HepG2 (cell line): Measurements from ENCODE around the gene CIAO2B. TPM values are rescaled to one million over a fixed set of nuclear protein-coding genes. Genes with fewer than 3 reads are reported as not detected.

Experiments
- EP300 ChIP-seq, 3 experiments: sonication (generic) in 1 of 3; formaldehyde crosslinking in 1 of 3; IDR thresholded peaks; 2 replicates each; pipeline versions ENCODE4 v1.5.1 to v1.6.1; 2011 to 2020; ENCODE audit warnings: low read depth in 2 of 3, low read length in 2 of 3, borderline replicate concordance in 1 of 3, improper control_type of control experiment in 1 of 3, mild to moderate bottlenecking in 1 of 3, missing genetic modification reagents in 1 of 3, moderate library complexity in 1 of 3
- GPN1 ChIP-seq: sonication (generic); formaldehyde crosslinking; IDR thresholded peaks from 2 replicates; pipeline ENCODE4 v1.5.1; 2020; ENCODE audit warnings: missing genetic modification reagents, borderline replicate concordance
- KDM5B ChIP-seq: sonication (generic); formaldehyde crosslinking; IDR thresholded peaks from 2 replicates; pipeline ENCODE4 v1.4.0; 2020; ENCODE audit warnings: missing genetic modification reagents, mild to moderate bottlenecking, borderline replicate concordance
- MXI1 ChIP-seq: IDR thresholded peaks from 3 replicates; pipeline ENCODE4 v1.6.1; 2012; ENCODE audit warnings: low read depth, low read length, inconsistent platforms, borderline replicate concordance
- NFE2L1 ChIP-seq: sonication (generic); formaldehyde crosslinking; IDR thresholded peaks from 2 replicates; pipeline ENCODE4 v1.4.0; 2020; ENCODE audit warnings: missing genetic modification reagents, mild to moderate bottlenecking, borderline replicate concordance
- NRL ChIP-seq: sonication (generic); formaldehyde crosslinking; IDR thresholded peaks from 2 replicates; pipeline ENCODE4 v1.5.0; 2020; ENCODE audit warnings: missing genetic modification reagents, mild to moderate bottlenecking, moderate library complexity, borderline replicate concordance
- PRDM15 ChIP-seq: sonication (generic); formaldehyde crosslinking; IDR thresholded peaks from 2 replicates; pipeline ENCODE4 v1.4.0; 2020; ENCODE audit warnings: missing genetic modification reagents
- SIX1 ChIP-seq: sonication (generic); formaldehyde crosslinking; IDR thresholded peaks from 2 replicates; pipeline ENCODE4 v1.4.0; 2020; ENCODE audit warnings: missing genetic modification reagents, borderline replicate concordance
- SMAD9 ChIP-seq: sonication (generic); formaldehyde crosslinking; IDR thresholded peaks from 2 replicates; pipeline ENCODE4 v1.5.1; 2020; ENCODE audit warnings: mild to moderate bottlenecking, missing genetic modification reagents
- SP1 ChIP-seq, 2 experiments: fragments of 450-650 bp in 1 of 2; sonication (generic) in 1 of 2; formaldehyde crosslinking in 1 of 2; IDR thresholded peaks; 2 replicates each; pipeline versions ENCODE4 v1.4.0 to v1.6.1; 2016 to 2020; ENCODE audit warnings: missing genetic modification reagents in 1 of 2
- SRSF4 ChIP-seq: fragments of 200-400 bp; formaldehyde crosslinking; IDR thresholded peaks from one replicate; pipeline ENCODE4 v1.6.1; 2018; ENCODE audit warnings: mild to moderate bottlenecking, low read depth, low read length, moderate library complexity; ENCODE audit not compliant: poor library complexity, severe bottlenecking
- ZNF224 ChIP-seq: sonication (generic); formaldehyde crosslinking; IDR thresholded peaks from 2 replicates; pipeline ENCODE4 v1.5.0; 2020; ENCODE audit warnings: mild to moderate bottlenecking, missing genetic modification reagents
- ZNF333 ChIP-seq: sonication (generic); formaldehyde crosslinking; IDR thresholded peaks from 2 replicates; pipeline ENCODE4 v1.4.0; 2020; ENCODE audit warnings: mild to moderate bottlenecking, missing genetic modification reagents, borderline replicate concordance
- ZNF414 ChIP-seq: sonication (generic); formaldehyde crosslinking; IDR thresholded peaks from 2 replicates; pipeline ENCODE4 v1.5.0; 2020; ENCODE audit warnings: missing genetic modification reagents
- polyA plus RNA-seq, 8 experiments: library from polyadenylated mRNA; depleted of rRNA in 3 of 8; stranded (reverse) in 7 of 8; unstranded in 1 of 8; fragments of >200 nt; fragmentation: Illumina TruSeq in 4 of 8; extraction: Trizol in 4 of 8; gene quantifications; 2 replicates each; pipeline versions ENCODE4 v1.2.1 to v1.2.3, GENCODE V29; 2011 to 2016; ENCODE audit warnings: low read depth in 4 of 8, missing spikeins in 1 of 8, mixed read lengths in 1 of 8; ENCODE audit not compliant: insufficient read depth in 1 of 8
- total RNA-seq, 5 experiments: library from RNA; depleted of rRNA; stranded (reverse); fragments of >200 nt; fragmentation: Illumina TruSeq; extraction: Trizol; gene quantifications; 2 replicates each; pipeline ENCODE4 v1.2.3, GENCODE V29; 2016; ENCODE audit warnings: low read depth in 1 of 5
- TF ChIP-seq, protein P1 (sequence below): sonication (generic); formaldehyde crosslinking; IDR thresholded peaks from 2 replicates; pipeline ENCODE4 v1.5.0; 2020; ENCODE audit warnings: mild to moderate bottlenecking, missing genetic modification reagents, borderline replicate concordance

CIAO2B gene
- total and polyA plus RNA-seq, 2 of the 13 experiments (the other 11 are each of a cell fraction or from before 2014, with no cell fraction given) = 157 to 293 TPM

- TF ChIP-seq ZNF414 (CRISPR knock-in tag) = no peak
- TF ChIP-seq SIX1 (CRISPR knock-in tag) = no peak
- peak; percentile 51; the same call in 1 of the 2 replicates for TF ChIP-seq PRDM15 (CRISPR knock-in tag)
- TF ChIP-seq SP1 (IDR thresholded peaks at IDR 0.05) = no peak
- TF ChIP-seq SP1 (CRISPR knock-in tag; IDR thresholded peaks at IDR 0.05) = no peak
- TF ChIP-seq EP300 (IDR thresholded peaks at IDR 0.05; ENCODE audit: low read depth in 2 of 2, low read length in 2 of 2) = no peak
- no peak for TF ChIP-seq EP300 (CRISPR knock-in tag; IDR thresholded peaks at IDR 0.05; ENCODE audit: borderline replicate concordance)
- no peak for TF ChIP-seq NRL (CRISPR knock-in tag)
- no peak for TF ChIP-seq KDM5B (CRISPR knock-in tag)
- TF ChIP-seq, protein P1, sequence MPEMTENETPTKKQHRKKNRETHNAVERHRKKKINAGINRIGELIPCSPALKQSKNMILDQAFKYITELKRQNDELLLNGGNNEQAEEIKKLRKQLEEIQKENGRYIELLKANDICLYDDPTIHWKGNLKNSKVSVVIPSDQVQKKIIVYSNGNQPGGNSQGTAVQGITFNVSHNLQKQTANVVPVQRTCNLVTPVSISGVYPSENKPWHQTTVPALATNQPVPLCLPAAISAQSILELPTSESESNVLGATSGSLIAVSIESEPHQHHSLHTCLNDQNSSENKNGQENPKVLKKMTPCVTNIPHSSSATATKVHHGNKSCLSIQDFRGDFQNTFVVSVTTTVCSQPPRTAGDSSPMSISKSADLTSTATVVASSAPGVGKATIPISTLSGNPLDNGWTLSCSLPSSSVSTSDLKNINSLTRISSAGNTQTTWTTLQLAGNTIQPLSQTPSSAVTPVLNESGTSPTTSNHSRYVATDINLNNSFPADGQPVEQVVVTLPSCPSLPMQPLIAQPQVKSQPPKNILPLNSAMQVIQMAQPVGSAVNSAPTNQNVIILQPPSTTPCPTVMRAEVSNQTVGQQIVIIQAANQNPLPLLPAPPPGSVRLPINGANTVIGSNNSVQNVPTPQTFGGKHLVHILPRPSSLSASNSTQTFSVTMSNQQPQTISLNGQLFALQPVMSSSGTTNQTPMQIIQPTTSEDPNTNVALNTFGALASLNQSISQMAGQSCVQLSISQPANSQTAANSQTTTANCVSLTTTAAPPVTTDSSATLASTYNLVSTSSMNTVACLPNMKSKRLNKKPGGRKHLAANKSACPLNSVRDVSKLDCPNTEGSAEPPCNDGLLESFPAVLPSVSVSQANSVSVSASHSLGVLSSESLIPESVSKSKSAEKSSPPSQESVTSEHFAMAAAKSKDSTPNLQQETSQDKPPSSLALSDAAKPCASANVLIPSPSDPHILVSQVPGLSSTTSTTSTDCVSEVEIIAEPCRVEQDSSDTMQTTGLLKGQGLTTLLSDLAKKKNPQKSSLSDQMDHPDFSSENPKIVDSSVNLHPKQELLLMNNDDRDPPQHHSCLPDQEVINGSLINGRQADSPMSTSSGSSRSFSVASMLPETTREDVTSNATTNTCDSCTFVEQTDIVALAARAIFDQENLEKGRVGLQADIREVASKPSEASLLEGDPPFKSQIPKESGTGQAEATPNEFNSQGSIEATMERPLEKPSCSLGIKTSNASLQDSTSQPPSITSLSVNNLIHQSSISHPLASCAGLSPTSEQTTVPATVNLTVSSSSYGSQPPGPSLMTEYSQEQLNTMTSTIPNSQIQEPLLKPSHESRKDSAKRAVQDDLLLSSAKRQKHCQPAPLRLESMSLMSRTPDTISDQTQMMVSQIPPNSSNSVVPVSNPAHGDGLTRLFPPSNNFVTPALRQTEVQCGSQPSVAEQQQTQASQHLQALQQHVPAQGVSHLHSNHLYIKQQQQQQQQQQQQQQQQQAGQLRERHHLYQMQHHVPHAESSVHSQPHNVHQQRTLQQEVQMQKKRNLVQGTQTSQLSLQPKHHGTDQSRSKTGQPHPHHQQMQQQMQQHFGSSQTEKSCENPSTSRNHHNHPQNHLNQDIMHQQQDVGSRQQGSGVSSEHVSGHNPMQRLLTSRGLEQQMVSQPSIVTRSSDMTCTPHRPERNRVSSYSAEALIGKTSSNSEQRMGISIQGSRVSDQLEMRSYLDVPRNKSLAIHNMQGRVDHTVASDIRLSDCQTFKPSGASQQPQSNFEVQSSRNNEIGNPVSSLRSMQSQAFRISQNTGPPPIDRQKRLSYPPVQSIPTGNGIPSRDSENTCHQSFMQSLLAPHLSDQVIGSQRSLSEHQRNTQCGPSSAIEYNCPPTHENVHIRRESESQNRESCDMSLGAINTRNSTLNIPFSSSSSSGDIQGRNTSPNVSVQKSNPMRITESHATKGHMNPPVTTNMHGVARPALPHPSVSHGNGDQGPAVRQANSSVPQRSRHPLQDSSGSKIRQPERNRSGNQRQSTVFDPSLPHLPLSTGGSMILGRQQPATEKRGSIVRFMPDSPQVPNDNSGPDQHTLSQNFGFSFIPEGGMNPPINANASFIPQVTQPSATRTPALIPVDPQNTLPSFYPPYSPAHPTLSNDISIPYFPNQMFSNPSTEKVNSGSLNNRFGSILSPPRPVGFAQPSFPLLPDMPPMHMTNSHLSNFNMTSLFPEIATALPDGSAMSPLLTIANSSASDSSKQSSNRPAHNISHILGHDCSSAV (CRISPR knock-in tag) = no peak
- no peak for TF ChIP-seq GPN1 (CRISPR knock-in tag)
- TF ChIP-seq MXI1 = no peak
- TF ChIP-seq SMAD9 = no peak
- TF ChIP-seq ZNF224 (CRISPR knock-in tag) = no peak
- TF ChIP-seq SRSF4 = no peak
- TF ChIP-seq NFE2L1 (CRISPR knock-in tag) = no peak
- no peak for TF ChIP-seq ZNF333 (CRISPR knock-in tag)
Measured at GRCh38 chr16:66924527-66925321, 9.5 kb downstream of the CIAO2B start (continued).
